Tibial nerve (tissue), 4 donors: ENCODE results near the gene DUSP6. TPM values are rescaled to one million over a fixed set of nuclear protein-coding genes. Genes with fewer than 3 reads are reported as not detected.

Experiments used
- DNase-seq, 2 donors: peaks; one replicate each; pipeline ENCODE4 v3.0.0-alpha.2; 2019; ENCODE audit warnings: low spot score in 2 of 2
- H3K27ac ChIP-seq, 4 donors: fragments of 200-600 bp; sonication (generic) in 3 of 4; one replicate each; pipeline ENCODE4 v1.5.1; 2017 to 2019; ENCODE audit warnings: mild to moderate bottlenecking in 1 of 4
- H3K27me3 ChIP-seq, 2 donors: fragments of 200-600 bp; sonication (generic) in 1 of 2; one replicate each; pipeline versions ENCODE4 v1.5.1 to v1.6.0; 2017 to 2019
- H3K36me3 ChIP-seq, 3 donors: fragments of 200-600 bp; sonication (generic); one replicate each; pipeline ENCODE4 v1.5.1; 2018 to 2019
- H3K4me1 ChIP-seq, 4 donors: fragments of 200-600 bp; sonication (generic) in 3 of 4; one replicate each; pipeline ENCODE4 v1.5.1; 2017 to 2019
- H3K4me3 ChIP-seq, 4 donors: fragments of 200-600 bp; sonication (generic) in 3 of 4; one replicate each; pipeline ENCODE4 v1.5.1; 2017 to 2019; ENCODE audit warnings: mild to moderate bottlenecking in 1 of 4, moderate library complexity in 1 of 4
- H3K9me3 ChIP-seq, 4 donors: fragments of 200-600 bp; sonication (generic) in 3 of 4; one replicate each; pipeline ENCODE4 v1.5.1; 2017 to 2019
- EP300 ChIP-seq, 2 donors: sonication (generic); formaldehyde crosslinking; IDR thresholded peaks; one replicate each; pipeline ENCODE4 v1.6.1; 2017; ENCODE audit warnings: antibody characterized with exemption in 2 of 2, mild to moderate bottlenecking in 1 of 2
- POLR2A ChIP-seq, 2 donors: fragments of 450-650 bp; IDR thresholded peaks; one replicate each; pipeline ENCODE4 v1.6.1; 2017; ENCODE audit warnings: antibody characterized with exemption in 2 of 2, mild to moderate bottlenecking in 2 of 2, moderate library complexity in 2 of 2
- WGBS, 2 donors: methylation state at CpG; one replicate each; pipeline ENCODE4 v1.1.5; 2018; 5-methylcytosine and 5-hydroxymethylcytosine counted together
- total RNA-seq, 4 donors: library from RNA; depleted of rRNA; stranded (reverse); fragments of >200 nt; gene quantifications; one replicate each; pipeline ENCODE4 v1.1.0, GENCODE V29; 2016
- TF ChIP-seq, protein P1 (sequence below), 5 experiments: fragments of 200-600 bp in 3 of 5; fragments of 450-650 bp in 2 of 5; sonication (generic) in 3 of 5; IDR thresholded peaks; one replicate each; pipeline ENCODE4 v1.5.1; 2016 to 2019; ENCODE audit warnings: antibody characterized with exemption in 5 of 5, mild to moderate bottlenecking in 3 of 5, moderate library complexity in 2 of 5

DUSP6 gene
- total RNA-seq, 4 donors from 2014 or later: 66.5 to 85.2 (median 72.8) TPM

DNA sequence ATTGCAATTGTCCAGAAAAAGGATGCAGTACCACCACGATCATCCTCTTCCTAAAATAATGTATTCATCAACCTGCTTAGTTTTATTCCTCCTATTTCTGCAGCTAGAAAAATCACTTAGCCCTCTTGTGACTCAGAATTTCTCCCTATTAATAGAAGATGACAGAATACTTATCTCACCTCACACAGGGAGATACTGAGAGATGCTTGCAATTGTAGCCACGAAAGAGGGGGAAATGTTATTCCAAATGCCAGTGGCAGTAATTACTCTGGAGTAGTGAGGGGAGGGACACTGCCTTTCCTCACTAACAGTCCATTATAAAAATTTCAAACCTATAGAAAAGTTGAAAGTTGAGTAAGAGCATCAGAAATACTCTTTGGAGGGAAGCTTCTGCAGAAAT, 11.8 kb upstream of the DUSP6 start:
- Histone ChIP-seq H3K9me3 (no peaks in the 10 kb centered on the region), H3K27ac (no peak overlapping the region), H3K27me3 (no peaks in the 10 kb centered on the region), H3K4me3 (no peak overlapping the region), H3K36me3 (peaks cover 0 to 19% (median 0%) of the 10 kb centered on the region in 3 donors), H3K4me1 (peaks cover 0 to 35% (median 0%) of the 10 kb centered on the region in 4 donors)
- no peak for DNase-seq
- TF ChIP-seq POLR2A (IDR thresholded peaks at IDR 0.05) (no peak), EP300 (IDR thresholded peaks at IDR 0.05) (no peak)
- TF ChIP-seq, protein P1, sequence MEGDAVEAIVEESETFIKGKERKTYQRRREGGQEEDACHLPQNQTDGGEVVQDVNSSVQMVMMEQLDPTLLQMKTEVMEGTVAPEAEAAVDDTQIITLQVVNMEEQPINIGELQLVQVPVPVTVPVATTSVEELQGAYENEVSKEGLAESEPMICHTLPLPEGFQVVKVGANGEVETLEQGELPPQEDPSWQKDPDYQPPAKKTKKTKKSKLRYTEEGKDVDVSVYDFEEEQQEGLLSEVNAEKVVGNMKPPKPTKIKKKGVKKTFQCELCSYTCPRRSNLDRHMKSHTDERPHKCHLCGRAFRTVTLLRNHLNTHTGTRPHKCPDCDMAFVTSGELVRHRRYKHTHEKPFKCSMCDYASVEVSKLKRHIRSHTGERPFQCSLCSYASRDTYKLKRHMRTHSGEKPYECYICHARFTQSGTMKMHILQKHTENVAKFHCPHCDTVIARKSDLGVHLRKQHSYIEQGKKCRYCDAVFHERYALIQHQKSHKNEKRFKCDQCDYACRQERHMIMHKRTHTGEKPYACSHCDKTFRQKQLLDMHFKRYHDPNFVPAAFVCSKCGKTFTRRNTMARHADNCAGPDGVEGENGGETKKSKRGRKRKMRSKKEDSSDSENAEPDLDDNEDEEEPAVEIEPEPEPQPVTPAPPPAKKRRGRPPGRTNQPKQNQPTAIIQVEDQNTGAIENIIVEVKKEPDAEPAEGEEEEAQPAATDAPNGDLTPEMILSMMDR (IDR thresholded peaks at IDR 0.05): no peak
- WGBS, 2 donors: 81 to 82% methylated on average over 2 of the region's 2 CpGs

- no peak for TF ChIP-seq EP300 (IDR thresholded peaks at IDR 0.05)
- TF ChIP-seq, protein P1 (IDR thresholded peaks at IDR 0.05): no peak
- TF ChIP-seq POLR2A (IDR thresholded peaks at IDR 0.05): no peak
- no peak for DNase-seq
- Histone ChIP-seq H3K4me1 (peaks cover 0 to 35% (median 0%) of the 10 kb centered on the region in 4 donors), H3K27me3 (no peaks in the 10 kb centered on the region), H3K36me3 (peaks cover 0 to 19% (median 0%) of the 10 kb centered on the region in 3 donors), H3K9me3 (no peaks in the 10 kb centered on the region), H3K27ac (no peak overlapping the region), H3K4me3 (no peak overlapping the region)
Observed at GRCh38 chr12:89363582-89363981, 11.3 kb upstream of the DUSP6 start.

- Histone ChIP-seq H3K27ac (no peak overlapping the region), H3K4me1 (peaks cover 0 to 36% (median 0%) of the 10 kb centered on the region in 4 donors), H3K27me3 (no peaks in the 10 kb centered on the region), H3K4me3 (no peak overlapping the region), H3K36me3 (peaks cover 0 to 19% (median 0%) of the 10 kb centered on the region in 3 donors), H3K9me3 (no peaks in the 10 kb centered on the region)
- TF ChIP-seq, protein P1 (IDR thresholded peaks at IDR 0.05): no peak
- no peak for TF ChIP-seq POLR2A (IDR thresholded peaks at IDR 0.05)
- no peak for TF ChIP-seq EP300 (IDR thresholded peaks at IDR 0.05)
- WGBS, 2 donors: 69 to 81% methylated on average over 4 of the region's 4 CpGs
- no peak for DNase-seq
Observed at GRCh38 chr12:89363084-89363483, 10.8 kb upstream of the DUSP6 start.

DNA sequence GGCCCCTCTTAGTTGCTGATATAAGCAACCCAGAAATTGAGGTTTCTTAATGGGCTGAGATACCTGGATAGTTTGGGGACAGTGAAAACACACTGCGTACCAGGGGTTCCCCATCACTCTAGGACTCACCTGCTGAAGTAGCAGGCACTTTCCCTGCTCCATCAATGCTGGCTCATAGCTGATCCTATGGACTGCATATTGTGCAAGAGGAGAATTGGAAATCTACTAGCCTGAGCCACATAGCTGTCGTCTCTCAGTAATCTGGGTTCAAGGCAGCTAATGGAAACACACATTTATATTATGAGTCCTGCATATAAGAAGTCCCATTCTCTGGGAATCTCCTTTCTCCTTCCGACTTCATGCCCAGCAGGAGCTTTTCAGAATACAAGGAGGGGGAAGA, 7.3 kb upstream of the DUSP6 start:
- 84 to 88% methylated on average over 3 of the region's 3 CpGs for WGBS, 2 donors
- Histone ChIP-seq H3K4me3 (no peak overlapping the region), H3K27ac (no peak overlapping the region), H3K27me3 (no peaks in the 10 kb centered on the region), H3K4me1 (peaks cover 0 to 59% (median 10%) of the 10 kb centered on the region in 4 donors), H3K36me3 (peaks cover 0 to 19% (median 0%) of the 10 kb centered on the region in 3 donors), H3K9me3 (no peaks in the 10 kb centered on the region)
- no peak for DNase-seq
- TF ChIP-seq EP300 (IDR thresholded peaks at IDR 0.05) (no peak), POLR2A (IDR thresholded peaks at IDR 0.05) (no peak)
- TF ChIP-seq, protein P1 (IDR thresholded peaks at IDR 0.05): no peak

GRCh38 chr12:89358805-89359204, 6.5 kb upstream of the DUSP6 start:
- TF ChIP-seq EP300 (IDR thresholded peaks at IDR 0.05): no peak
- TF ChIP-seq, protein P1 (IDR thresholded peaks at IDR 0.05): no peak
- TF ChIP-seq POLR2A (IDR thresholded peaks at IDR 0.05): no peak
- Histone ChIP-seq H3K36me3 (peaks cover 0 to 19% (median 0%) of the 10 kb centered on the region in 3 donors), H3K27me3 (no peaks in the 10 kb centered on the region), H3K4me1 (peaks cover 0 to 59% (median 11%) of the 10 kb centered on the region in 4 donors), H3K9me3 (no peaks in the 10 kb centered on the region), H3K27ac (no peak overlapping the region), H3K4me3 (no peak overlapping the region)
- no peak for DNase-seq
